K562 (cell line): ENCODE data around the gene ADGRB3.

Source experiments
- ATF6 ChIP-seq: sonication (generic); formaldehyde crosslinking; IDR thresholded peaks from 2 replicates; pipeline ENCODE4 v1.4.0; 2020; ENCODE audit warnings: mild to moderate bottlenecking, missing genetic modification reagents
- FOXA1 ChIP-seq: fragments of 450-650 bp; IDR thresholded peaks from 2 replicates; pipeline ENCODE4 v1.6.1; 2016; ENCODE audit warnings: mild to moderate bottlenecking, borderline replicate concordance
- GABPA ChIP-seq: fragments of 200-800 bp; sonication (Bioruptor generic); conservative IDR thresholded peaks from 2 replicates; pipeline ENCODE4 v1.6.1; 2016; ENCODE audit warnings: low read depth, missing genetic modification characterization, missing compliant biosample characterization
- NBN ChIP-seq: fragments of 450-650 bp; IDR thresholded peaks from 2 replicates; pipeline ENCODE4 v1.6.1; 2016; ENCODE audit warnings: low read depth, mild to moderate bottlenecking
- SMARCB1 ChIP-seq: IDR thresholded peaks from 2 replicates; pipeline ENCODE4 v1.6.1; 2011; ENCODE audit warnings: improper control_type of control experiment, low read depth; ENCODE audit not compliant: insufficient read length
- ZBTB2 ChIP-seq: fragments of 450-650 bp; IDR thresholded peaks from 2 replicates; pipeline ENCODE4 v1.6.1; 2016; ENCODE audit warnings: antibody characterized with exemption

DNA sequence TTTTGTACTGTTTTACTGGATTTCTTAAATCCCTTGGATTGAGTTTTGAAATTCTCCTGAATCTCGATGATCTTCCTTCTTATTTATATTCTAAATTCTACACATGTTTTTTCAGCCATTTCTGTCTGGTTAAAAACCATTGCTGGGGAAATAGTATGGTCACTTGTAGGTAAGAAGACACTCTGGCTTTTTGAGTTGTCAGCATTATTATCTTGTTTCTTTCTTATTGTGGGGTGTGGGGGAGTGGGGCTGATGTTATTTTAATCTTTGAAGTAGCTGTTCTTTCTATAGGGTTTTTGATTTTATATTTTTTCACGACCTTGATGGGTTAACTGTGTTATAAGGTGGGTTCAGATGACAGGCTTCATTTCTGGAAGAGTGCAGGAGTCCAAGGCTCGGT, 37.4 kb upstream of the ADGRB3 start:
- TF ChIP-seq NBN (no peak), SMARCB1 (no peak), ATF6 (no peak), FOXA1 (no peak), ZBTB2 (no peak), GABPA (tag) (no peak)
